GM19467 (cell line): ENCODE measurements around the gene ATP23.

Source experiments
- ATAC-seq: cut with Tn5 transposase; IDR thresholded peaks from one replicate; pipeline ENCODE4 v1.9.1; 2021; ENCODE audit warnings: mild to moderate bottlenecking, moderate library complexity; ENCODE audit not compliant: unreplicated experiment

Gene ATP23

DNA sequence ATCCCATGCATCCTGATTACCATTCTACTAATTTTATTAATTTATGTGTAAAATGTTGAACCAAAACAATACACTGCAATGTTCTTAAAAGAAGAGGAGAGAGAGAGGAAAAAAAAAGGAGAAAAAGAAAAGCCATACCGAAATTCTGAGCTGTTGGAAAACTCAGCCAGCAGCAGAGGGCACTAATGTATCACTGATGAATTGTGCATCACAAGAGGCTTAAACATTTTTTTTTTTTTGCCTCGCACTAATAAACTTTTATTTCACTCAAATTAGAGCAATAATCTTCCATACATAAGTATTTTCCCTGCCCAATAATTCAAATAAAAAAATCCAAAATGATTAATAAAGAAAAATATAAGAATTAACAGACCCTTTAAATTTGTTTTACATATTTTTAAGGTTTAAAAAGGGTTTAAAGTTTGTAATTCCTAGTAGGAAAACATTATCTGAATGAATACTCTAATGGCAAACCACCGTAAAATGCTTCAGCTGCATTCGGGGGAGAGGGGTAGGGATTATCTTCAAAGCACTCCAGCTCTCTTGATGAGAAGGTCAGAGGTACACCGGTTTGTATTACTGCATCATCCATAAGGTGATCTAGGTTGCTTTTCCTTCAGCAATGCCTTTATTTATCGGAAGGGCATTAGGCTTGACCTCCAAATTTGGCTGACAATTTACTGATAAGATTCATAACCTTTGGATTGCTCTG is 41.9 kb downstream of the ATP23 start:
- ATAC-seq = no peak

DNA sequence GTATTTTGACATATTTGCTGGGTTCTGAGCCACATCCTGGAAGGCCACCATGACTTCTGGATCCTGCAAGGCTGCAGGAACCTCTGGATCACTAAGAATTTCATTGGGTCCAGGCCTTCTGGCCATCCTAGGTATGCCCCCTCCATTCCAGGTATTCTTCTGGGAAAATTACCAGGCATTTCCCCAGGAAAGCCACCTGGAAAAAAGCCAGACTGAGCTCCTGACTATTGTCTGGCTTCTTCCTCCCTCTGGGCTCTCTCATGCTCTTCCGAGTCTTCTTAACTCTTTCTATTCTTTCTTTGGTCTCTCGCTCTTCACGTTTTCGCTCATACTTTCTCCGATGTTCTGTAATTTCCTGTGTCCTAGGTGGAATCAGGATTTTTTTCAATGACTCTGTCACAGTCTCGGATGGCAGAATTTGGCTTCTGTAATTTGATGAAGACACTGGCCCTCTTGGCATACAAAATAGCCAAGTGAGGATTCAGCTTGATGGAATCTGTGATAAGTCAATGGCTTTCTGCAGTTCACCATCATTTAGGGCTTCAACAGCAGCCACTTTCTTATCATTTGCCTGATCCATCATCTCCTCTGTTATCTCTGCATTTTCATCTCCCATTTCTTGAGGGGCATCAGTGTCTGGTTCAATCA is 42.6 kb downstream of the ATP23 start:
- ATAC-seq = no peak

DNA sequence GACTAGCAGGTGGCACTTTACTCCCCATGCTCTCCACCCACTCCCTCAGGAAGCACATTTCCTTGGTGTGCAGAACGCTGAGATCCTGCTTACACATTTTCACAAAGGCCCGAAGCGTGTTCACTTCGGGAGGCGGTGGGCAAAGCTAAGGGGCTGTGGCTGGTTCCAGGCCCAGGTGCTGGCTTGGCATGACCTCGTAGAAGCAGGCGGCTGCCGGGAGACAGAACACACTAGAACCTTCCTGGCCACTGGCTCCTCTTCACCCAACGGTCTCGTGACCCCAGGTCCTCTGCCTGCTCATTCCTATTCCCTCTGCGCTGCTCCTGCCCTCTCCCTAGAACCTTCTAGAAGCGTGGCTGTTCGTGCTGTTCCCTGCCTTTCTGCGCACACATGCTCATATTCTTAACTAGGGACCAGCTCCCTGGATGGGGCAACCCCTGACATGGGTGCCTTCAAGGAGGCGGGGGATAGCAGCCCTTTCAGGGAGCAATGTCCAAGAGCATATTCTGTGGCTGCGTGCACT is 43.3 kb downstream of the ATP23 start:
- ATAC-seq = no peak

DNA sequence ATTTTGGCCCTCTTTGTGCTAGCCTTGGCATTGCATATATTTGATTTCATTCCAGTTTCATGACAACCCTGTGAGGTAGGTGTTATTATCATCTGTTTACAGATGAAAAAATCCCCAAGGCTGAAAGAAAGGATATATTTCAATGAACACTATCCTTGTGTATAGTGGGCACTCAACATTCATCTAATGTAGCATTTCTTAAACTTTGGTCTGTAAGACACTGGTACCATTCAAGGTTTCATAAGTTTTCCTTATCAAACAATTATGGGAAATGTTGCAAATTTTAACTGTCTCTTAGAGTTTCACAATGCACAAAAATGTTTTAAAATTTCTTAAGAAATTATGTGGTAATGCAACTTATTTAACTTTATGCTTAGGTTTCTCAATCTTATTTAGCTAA is 44.3 kb downstream of the ATP23 start:
- ATAC-seq = no peak

DNA sequence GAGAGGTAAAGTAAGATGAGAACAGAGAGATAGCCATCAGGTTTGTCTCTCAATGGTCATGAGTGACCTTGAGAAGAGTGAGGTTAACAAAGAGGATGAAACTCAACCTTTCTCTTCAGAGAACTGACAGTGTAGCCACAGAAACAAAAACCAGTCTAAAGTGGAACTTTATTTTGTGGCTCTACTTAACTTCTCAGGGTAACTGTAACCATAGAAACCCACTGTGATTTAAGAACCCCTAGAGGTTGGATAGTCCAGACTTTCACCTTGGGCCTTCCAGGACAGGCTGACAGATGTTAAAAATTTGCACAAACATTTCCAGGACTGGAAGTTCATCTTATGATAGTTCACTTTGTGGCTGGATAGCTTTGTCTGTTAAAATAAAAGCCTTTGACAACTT is 48.5 kb downstream of the ATP23 start:
- no peak for ATAC-seq

DNA sequence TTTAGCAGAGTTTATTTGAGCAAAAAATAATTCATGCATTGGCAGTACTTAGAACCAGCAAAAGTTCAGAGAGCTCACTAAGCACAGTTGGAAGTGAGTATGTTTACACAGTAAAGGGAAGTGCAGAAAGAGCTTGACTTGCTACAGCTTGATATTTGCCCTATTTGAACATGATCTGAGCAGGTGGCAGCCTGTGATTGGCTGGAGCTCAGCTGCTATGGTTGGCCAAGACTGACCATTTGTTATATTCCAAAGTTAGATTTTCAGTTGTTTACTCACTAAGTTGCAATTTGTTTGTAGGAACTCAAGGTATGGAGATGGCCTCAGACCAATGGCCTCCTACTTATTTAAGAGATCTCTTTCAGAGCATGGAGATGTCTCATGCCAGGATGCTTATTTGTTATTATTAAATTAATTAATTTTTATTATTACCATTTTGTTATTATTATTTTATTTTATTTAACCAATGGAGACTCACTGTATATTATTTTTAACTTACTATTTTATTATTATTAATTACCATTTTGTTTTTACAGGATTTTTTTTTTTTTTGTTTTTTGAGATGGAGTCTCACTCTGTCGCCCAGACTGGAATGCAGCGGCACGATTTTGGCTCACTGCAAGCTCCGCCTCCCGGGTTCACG is 49.0 kb downstream of the ATP23 start:
- no peak for ATAC-seq

DNA sequence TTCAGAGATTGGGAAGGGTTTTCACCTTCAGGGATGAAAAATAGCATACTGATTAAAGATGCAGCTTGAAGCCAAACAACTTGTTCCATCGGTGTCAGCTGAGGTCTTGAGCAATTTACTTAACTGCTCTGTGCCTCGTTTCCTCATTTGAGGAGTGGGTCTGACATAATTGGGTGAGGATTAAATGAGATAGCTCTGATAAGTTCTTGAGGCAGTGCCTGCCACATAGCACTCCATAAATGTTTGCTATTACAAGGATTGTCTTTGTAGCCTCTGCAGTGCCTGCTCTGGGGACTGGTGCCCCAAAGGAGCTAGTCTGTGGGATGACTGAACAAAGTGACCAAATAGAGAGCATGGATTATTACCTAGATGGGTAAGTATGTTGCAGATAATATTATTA is 50.6 kb downstream of the ATP23 start:
- no peak for ATAC-seq

DNA sequence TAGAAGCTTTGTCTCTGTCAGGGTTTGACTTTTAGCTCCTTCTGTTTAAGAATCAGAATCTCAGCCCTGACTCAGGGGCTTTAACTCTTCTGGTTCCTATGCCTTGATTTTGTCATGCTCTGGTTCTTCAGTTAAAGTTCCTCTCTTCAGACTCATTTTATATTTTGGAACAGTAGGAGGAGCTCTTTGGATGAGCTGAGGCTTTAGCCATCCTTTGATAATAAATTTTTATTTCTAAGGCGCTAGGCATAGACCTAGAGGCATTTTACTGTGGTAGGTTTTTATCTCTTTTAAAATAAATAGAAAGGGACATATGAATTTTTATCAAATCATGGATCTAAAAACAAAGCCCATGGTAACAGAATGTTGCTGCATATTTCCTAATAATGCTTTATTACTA is 51.7 kb downstream of the ATP23 start:
- ATAC-seq = no peak

DNA sequence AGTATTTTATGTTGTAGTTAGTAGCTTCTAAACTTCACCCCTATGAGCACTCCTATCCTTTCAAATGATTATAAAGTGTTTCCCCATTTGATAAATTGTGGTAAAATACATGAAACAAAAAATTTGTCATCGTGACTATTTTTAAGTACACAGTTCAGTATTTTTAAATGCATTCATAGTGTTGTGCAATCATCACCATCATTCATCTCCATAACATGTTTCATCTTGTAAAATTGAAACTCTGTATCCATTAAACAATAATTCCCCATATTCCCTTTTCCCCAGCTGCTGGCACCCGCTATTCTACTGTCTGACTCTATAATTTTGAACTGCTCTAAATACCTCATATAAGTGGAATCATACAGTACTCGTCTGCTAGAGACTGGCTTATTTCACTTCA is 52.5 kb downstream of the ATP23 start:
- ATAC-seq = no peak

DNA sequence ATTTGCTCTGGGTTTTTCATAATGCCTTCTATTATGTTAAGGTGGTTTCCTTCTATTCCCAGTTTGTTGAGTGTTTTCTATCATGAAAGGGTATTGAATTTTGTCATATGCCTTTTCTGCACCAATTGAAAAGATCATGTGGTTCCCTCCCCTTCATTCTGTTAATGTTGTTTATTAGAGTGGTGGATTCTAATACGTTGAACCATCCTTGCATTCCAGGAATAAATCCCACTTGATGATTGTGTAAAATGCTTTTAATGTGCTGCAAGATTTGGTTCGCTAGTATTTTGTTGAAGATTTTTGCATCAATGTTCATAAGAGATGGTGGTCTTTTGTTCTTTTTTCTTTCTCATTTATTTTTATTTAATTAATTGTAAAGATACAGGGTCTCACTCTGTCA is 55.2 kb downstream of the ATP23 start:
- ATAC-seq = no peak

DNA sequence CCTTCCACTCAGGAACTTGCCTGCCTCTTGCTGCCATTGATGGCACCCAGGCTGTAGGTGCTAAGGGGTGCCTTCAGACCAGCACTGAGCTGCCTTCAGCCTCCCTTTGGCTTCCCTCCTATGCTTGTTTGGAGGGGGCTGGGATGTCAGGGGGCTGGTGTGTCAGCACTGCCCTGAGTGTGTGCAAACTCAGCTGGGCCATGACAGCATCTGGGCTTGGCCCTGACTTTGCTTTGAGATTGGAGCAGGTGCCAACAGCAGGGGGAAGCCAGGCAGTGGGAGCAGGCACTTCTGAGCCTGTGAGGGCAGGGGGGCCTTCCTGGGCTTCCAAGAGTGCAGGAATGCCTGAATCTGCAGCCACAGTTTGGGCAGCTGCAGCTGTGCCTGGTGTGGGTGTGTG is 56.9 kb downstream of the ATP23 start:
- ATAC-seq = no peak

DNA sequence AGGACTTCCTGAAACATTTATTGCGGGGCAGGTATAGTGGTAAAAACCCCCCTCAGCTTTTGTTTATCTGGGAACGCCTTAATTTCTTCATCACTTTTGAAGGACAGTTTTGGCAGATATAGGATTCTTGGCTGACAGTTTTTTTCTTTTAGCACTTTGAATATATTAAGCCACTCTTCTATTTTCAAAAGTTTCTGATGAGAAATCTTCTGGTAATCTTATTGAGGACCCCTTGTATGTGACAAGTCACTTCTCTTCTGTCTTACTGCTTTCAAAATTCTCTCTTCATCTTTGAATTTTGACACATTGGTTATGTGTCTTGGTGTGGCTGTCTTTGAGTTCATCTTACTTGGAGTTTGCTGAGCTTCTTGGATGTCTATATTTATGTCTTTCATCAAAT is 59.1 kb downstream of the ATP23 start:
- ATAC-seq = no peak

DNA sequence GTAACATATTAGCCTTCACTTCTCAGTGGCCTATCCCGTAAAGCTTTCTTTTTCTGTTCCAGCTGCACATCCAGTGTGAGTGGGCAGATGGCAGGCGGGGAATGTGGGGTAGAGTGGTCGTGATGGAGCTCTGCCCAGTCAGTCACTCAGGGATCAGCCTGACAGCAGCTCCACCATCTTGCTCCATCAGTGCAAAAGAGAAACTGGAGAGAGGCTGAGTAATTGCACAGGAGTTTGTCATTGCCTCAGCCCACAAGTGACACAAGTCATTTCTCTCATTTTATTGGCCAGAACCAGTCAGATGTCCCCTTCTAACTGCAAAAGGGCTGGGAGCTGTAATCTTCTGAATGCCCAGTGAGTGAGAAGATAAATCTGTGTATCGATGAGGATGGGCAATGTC is 66.5 kb downstream of the ATP23 start:
- no peak for ATAC-seq

DNA sequence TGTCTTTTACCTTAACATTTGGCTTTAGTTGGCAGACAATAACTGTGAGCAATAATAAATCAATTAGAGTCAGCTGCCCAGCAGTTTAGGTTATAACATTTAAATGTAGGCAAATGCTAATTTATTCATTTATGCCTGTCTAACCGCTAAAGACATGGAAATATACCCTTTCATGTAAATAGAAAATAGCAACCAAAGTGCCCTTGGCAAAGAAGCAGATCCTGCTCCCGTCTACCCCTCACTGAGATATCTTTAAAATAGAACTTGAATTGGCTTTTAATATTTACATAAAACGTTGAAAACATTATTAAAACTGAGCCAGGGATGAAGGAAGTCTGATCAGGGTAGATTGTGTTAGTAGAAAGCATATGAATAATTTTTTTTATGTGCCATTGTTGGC is 67.3 kb downstream of the ATP23 start:
- no peak for ATAC-seq
